H9 (cell line): ENCODE measurements around the gene MACC1. TPM values are rescaled to one million over a fixed set of nuclear protein-coding genes. Genes with fewer than 3 reads are reported as not detected.

ENCODE experiments used
- DNase-seq: peaks from one replicate; pipeline ENCODE4 v3.0.0-alpha.2; 2017
- H2AFZ ChIP-seq: one replicate; pipeline ENCODE4 v1.6.1; 2013; ENCODE audit warnings: mild to moderate bottlenecking, low read length, control low read depth, moderate library complexity
- H2AK5ac ChIP-seq: 2 replicates; pipeline ENCODE4 v1.6.1; 2013; ENCODE audit warnings: low read length, control low read depth, mixed read lengths; ENCODE audit not compliant: insufficient read length
- H2BK120ac ChIP-seq: one replicate; pipeline ENCODE4 v1.6.1; 2013; ENCODE audit warnings: low read depth, mild to moderate bottlenecking, low read length, control low read depth, inconsistent platforms; ENCODE audit not compliant: poor library complexity, severe bottlenecking
- H2BK12ac ChIP-seq: 2 replicates; pipeline ENCODE4 v1.6.1; 2013; ENCODE audit warnings: low read length, control low read depth, mixed read lengths, low read depth; ENCODE audit not compliant: insufficient read length
- H2BK15ac ChIP-seq: 2 replicates; pipeline ENCODE4 v1.6.1; 2013; ENCODE audit warnings: low read depth, low read length, control low read depth
- H2BK20ac ChIP-seq: one replicate; pipeline ENCODE4 v1.6.1; 2013; ENCODE audit warnings: low read depth, mild to moderate bottlenecking, low read length, control low read depth, inconsistent platforms; ENCODE audit not compliant: poor library complexity, severe bottlenecking
- H2BK5ac ChIP-seq: 2 replicates; pipeline ENCODE4 v1.6.1; 2013; ENCODE audit warnings: low read length, control low read depth, mixed read lengths; ENCODE audit not compliant: insufficient read length
- H3K14ac ChIP-seq: 2 replicates; pipeline ENCODE4 v1.6.1; 2013; ENCODE audit warnings: low read length, control low read depth; ENCODE audit not compliant: insufficient read depth
- H3K18ac ChIP-seq: 2 replicates; pipeline ENCODE4 v1.6.1; 2013; ENCODE audit warnings: low read depth, mild to moderate bottlenecking, mixed read lengths, low read length, control low read depth; ENCODE audit not compliant: insufficient read length
- H3K23ac ChIP-seq: 2 replicates; pipeline ENCODE4 v1.6.1; 2013; ENCODE audit warnings: low read length, control low read depth, mixed read lengths, low read depth; ENCODE audit not compliant: insufficient read length
- H3K23me2 ChIP-seq: 2 replicates; pipeline ENCODE4 v1.6.1; 2013; ENCODE audit warnings: low read depth, mild to moderate bottlenecking, mixed read lengths, low read length, control low read depth; ENCODE audit not compliant: insufficient read length, poor library complexity, severe bottlenecking
- H3K27ac ChIP-seq: 2 replicates; pipeline ENCODE4 v1.5.1; 2013; ENCODE audit warnings: low read length, control low read depth, mixed read lengths, low read depth; ENCODE audit not compliant: insufficient read length
- H3K27me3 ChIP-seq: 2 replicates; pipeline ENCODE4 v1.6.1; 2013; ENCODE audit warnings: low read length, control low read depth, inconsistent platforms; ENCODE audit not compliant: insufficient read depth
- H3K4ac ChIP-seq: 2 replicates; pipeline ENCODE4 v1.6.1; 2013; ENCODE audit warnings: low read depth, mild to moderate bottlenecking, control low read depth, inconsistent platforms, low read length, moderate library complexity
- H3K4me1 ChIP-seq: 2 replicates; pipeline ENCODE4 v1.6.1; 2013; ENCODE audit warnings: low read length, control low read depth, inconsistent platforms; ENCODE audit not compliant: insufficient read depth
- H3K4me2 ChIP-seq: 2 replicates; pipeline ENCODE4 v1.6.1; 2013; ENCODE audit warnings: low read length, control low read depth, mixed read lengths; ENCODE audit not compliant: insufficient read length, insufficient read depth
- H3K56ac ChIP-seq: 2 replicates; pipeline ENCODE4 v1.6.1; 2013; ENCODE audit warnings: low read depth, mild to moderate bottlenecking, mixed read lengths, low read length, control low read depth; ENCODE audit not compliant: insufficient read length
- H3K79me1 ChIP-seq: 2 replicates; pipeline ENCODE4 v1.6.1; 2013; ENCODE audit warnings: low read depth, mild to moderate bottlenecking, moderate library complexity, low read length, control low read depth, inconsistent platforms; ENCODE audit not compliant: insufficient read depth, poor library complexity, severe bottlenecking
- H3K79me2 ChIP-seq: 2 replicates; pipeline ENCODE4 v1.6.1; 2013; ENCODE audit warnings: low read length, control low read depth, inconsistent platforms; ENCODE audit not compliant: insufficient read depth
- H3K9ac ChIP-seq: 2 replicates; pipeline ENCODE4 v1.6.1; 2013; ENCODE audit warnings: low read length, control low read depth, mixed read lengths; ENCODE audit not compliant: insufficient read length; ENCODE audit errors: extremely low read depth
- H3K9me3 ChIP-seq: one replicate; pipeline ENCODE4 v1.6.1; 2013; ENCODE audit warnings: low read depth, low read length, inconsistent platforms; ENCODE audit not compliant: control insufficient read depth
- H3T11ph ChIP-seq: one replicate; pipeline ENCODE4 v1.6.1; 2013; ENCODE audit warnings: mild to moderate bottlenecking, low read length, control low read depth, inconsistent platforms
- H4K20me1 ChIP-seq: one replicate; pipeline ENCODE4 v1.6.1; 2013; ENCODE audit not compliant: control insufficient read depth, insufficient read length, insufficient read depth
- H4K5ac ChIP-seq: 2 replicates; pipeline ENCODE4 v1.6.1; 2013; ENCODE audit warnings: low read depth, mild to moderate bottlenecking, mixed read lengths, low read length, control low read depth; ENCODE audit not compliant: insufficient read length
- H4K8ac ChIP-seq: replicated peaks from 2 replicates; pipeline ENCODE4 v1.6.1; 2013; ENCODE audit warnings: low read length, control low read depth, mixed read lengths, low read depth; ENCODE audit not compliant: insufficient read length
- H4K91ac ChIP-seq: 2 replicates; pipeline ENCODE4 v1.6.1; 2013; ENCODE audit warnings: low read depth, mild to moderate bottlenecking, moderate library complexity, mixed read lengths, low read length, control low read depth; ENCODE audit not compliant: insufficient read length
- H3K27ac Mint-ChIP-seq, 3 experiments: 2 replicates in 2 of 3; 3 replicates in 1 of 3; pipeline ENCODE4 v1.8.0; 2020 to 2021; ENCODE audit warnings: mixed read lengths in 3 of 3, mild to moderate bottlenecking in 1 of 3, moderate library complexity in 1 of 3
- H3K27me3 Mint-ChIP-seq: 2 replicates; pipeline ENCODE4 v1.8.0; 2021; ENCODE audit warnings: low read depth, mild to moderate bottlenecking, moderate library complexity, mixed read lengths
- H3K36me3 Mint-ChIP-seq, 3 experiments: 2 replicates in 2 of 3; 3 replicates in 1 of 3; pipeline ENCODE4 v1.8.0; 2020 to 2021; ENCODE audit warnings: low read depth in 3 of 3, mixed read lengths in 3 of 3; ENCODE audit not compliant: insufficient read depth in 1 of 3
- H3K4me1 Mint-ChIP-seq, 2 experiments: 2 replicates each; pipeline ENCODE4 v1.8.0; 2020; ENCODE audit warnings: mixed read lengths in 2 of 2
- H3K4me3 Mint-ChIP-seq, 2 experiments: 2 replicates in 1 of 2; 3 replicates in 1 of 2; pipeline ENCODE4 v1.8.0; 2020 to 2021; ENCODE audit warnings: mild to moderate bottlenecking in 2 of 2, mixed read lengths in 2 of 2, moderate library complexity in 1 of 2
- H3K9me3 Mint-ChIP-seq, 2 experiments: 2 replicates in 1 of 2; 3 replicates in 1 of 2; pipeline ENCODE4 v1.8.0; 2020; ENCODE audit warnings: mild to moderate bottlenecking in 2 of 2, mixed read lengths in 2 of 2, moderate library complexity in 1 of 2
- CTCF ChIP-seq: fragments of 200-600 bp; sonication (generic); conservative IDR thresholded peaks from 3 replicates; pipeline ENCODE4 v1.8.0; 2021; ENCODE audit warnings: antibody characterized with exemption, mild to moderate bottlenecking
- WGBS: extraction: QIAGEN DNeasy Blood & Tissue Kit; methylation state at CpG from one replicate; pipeline ENCODE4 v1.1.7; 2013; ENCODE audit warnings: missing lambda C conversion rate, low lambda C conversion rate, mixed read lengths; ENCODE audit not compliant: insufficient read length; ENCODE audit errors: extremely low coverage; 5-methylcytosine and 5-hydroxymethylcytosine counted together
- total RNA-seq: library from RNA; stranded (reverse); gene quantifications from 2 replicates; pipeline ENCODE4 v1.2.1, GENCODE V29; 2021

Gene MACC1
- total RNA-seq, 1 experiment from 2014 or later = 11.0 TPM

GRCh38 chr7:20085086-20085485 lies 132.1 kb downstream of the MACC1 start:
- Mint-ChIP-seq H3K27me3 (no peaks in the 10 kb centered on the region), H3K27ac (peak overlapping the region in 1 of 3 experiments; percentile 3; a peak in 2 of 7 replicates), H3K9me3 (no peaks in the 10 kb centered on the region; a peak in 1 of 5 replicates), H3K4me1 (peaks cover 3 to 52% of the 10 kb centered on the region in 2 experiments), H3K36me3 (peaks cover 0 to 5% (median 0%) of the 10 kb centered on the region in 3 experiments; a peak in 1 of 7 replicates), H3K4me3 (no peak overlapping the region)
- Histone ChIP-seq H3K79me1 (peaks cover 2% of the 10 kb centered on the region), H4K20me1 (no peaks in the 10 kb centered on the region), H2BK5ac (no peak overlapping the region), H2BK15ac (no peak overlapping the region), H3K4ac (no peak overlapping the region), H3K9me3 (no peaks in the 10 kb centered on the region), H3K14ac (no peak overlapping the region), H3K79me2 (peaks cover 15% of the 10 kb centered on the region; the same call in 1 of the 2 replicates), H3T11ph (no peak overlapping the region), H3K4me2 (no peak overlapping the region), H2AK5ac (no peak overlapping the region), H2AFZ (no peak overlapping the region), H4K8ac (no peak overlapping the region), H3K23me2 (no peaks in the 10 kb centered on the region), H2BK20ac (no peak overlapping the region), H3K23ac (no peak overlapping the region), H3K18ac (no peak overlapping the region), H4K5ac (no peak overlapping the region), H3K27ac (no peak overlapping the region), H3K9ac (no peak overlapping the region), H3K27me3 (no peaks in the 10 kb centered on the region), H3K4me1 (peaks cover 6% of the 10 kb centered on the region), H3K56ac (no peak overlapping the region), H4K91ac (no peak overlapping the region), H2BK12ac (no peak overlapping the region), H2BK120ac (no peak overlapping the region)
- TF ChIP-seq CTCF = no peak
- DNase-seq = no peak
- no CpG with 5 or more reads among the region's 4 CpGs for WGBS

Other genes starting within 250 kb of the MACC1 start
- 7.1 and 7.6 TPM in 2 replicates for gene ITGB8, start 113.5 kb upstream of the MACC1 start, total RNA-seq